IPS DF 6.9 (cell line): ENCODE data around the gene NPHS1.

ENCODE experiments used
- DNase-seq: peaks from one replicate; pipeline ENCODE4 v3.0.0-alpha.2; 2013; ENCODE audit warnings: low read depth, low spot score
- H3K27ac ChIP-seq: one replicate; pipeline ENCODE4 v1.5.1; 2013; ENCODE audit warnings: low read length, control low read depth
- H3K27me3 ChIP-seq: 2 replicates; pipeline ENCODE4 v1.6.1; 2013; ENCODE audit warnings: mild to moderate bottlenecking, low read length; ENCODE audit not compliant: control insufficient read depth, insufficient read depth
- H3K36me3 ChIP-seq: 2 replicates; pipeline ENCODE4 v1.6.1; 2013; ENCODE audit warnings: low read length; ENCODE audit not compliant: control insufficient read depth, insufficient read depth
- H3K4me1 ChIP-seq: 2 replicates; pipeline ENCODE4 v1.6.1; 2013; ENCODE audit warnings: low read length; ENCODE audit not compliant: control insufficient read depth, insufficient read depth
- H3K4me3 ChIP-seq: 2 replicates; pipeline ENCODE4 v1.5.1; 2013; ENCODE audit warnings: mild to moderate bottlenecking, low read length
- H3K9me3 ChIP-seq: 2 replicates; pipeline ENCODE4 v1.6.1; 2013; ENCODE audit warnings: low read length, inconsistent platforms; ENCODE audit not compliant: control insufficient read depth, insufficient read depth
- WGBS: extraction: QIAGEN DNeasy Blood & Tissue Kit; methylation state at CpG from one replicate; pipeline ENCODE4 v1.1.7; 2013; ENCODE audit warnings: mixed read lengths, missing lambda C conversion rate; ENCODE audit not compliant: insufficient read length, insufficient coverage; 5-methylcytosine and 5-hydroxymethylcytosine counted together

NPHS1 gene

DNA sequence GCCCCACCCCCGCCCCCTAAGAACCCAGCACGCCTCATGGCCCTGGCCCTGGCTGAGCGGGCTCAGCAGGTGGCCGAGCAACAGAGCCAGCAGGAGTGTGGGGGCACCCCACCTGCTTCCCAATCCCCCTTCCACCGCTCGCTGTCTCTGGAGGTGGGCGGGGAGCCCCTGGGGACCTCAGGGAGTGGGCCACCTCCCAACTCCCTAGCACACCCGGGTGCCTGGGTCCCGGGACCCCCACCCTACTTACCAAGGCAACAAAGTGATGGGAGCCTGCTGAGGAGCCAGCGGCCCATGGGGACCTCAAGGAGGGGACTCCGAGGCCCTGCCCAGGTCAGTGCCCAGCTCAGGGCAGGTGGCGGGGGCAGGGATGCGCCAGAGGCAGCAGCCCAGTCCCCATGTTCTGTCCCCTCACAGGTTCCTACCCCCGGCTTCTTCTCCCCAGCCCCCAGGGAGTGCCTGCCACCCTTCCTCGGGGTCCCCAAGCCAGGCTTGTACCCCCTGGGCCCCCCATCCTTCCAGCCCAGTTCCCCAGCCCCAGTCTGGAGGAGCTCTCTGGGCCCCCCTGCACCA is 65.0 kb downstream of the NPHS1 start:
- H3K4me1 ChIP-seq = peaks cover 5% of the 10 kb centered on the region; the same call in 1 of the 2 replicates
- no peak overlapping the region for H3K4me3 ChIP-seq
- no peak for DNase-seq
- H3K27me3 ChIP-seq = no peaks in the 10 kb centered on the region
- no peaks in the 10 kb centered on the region for H3K9me3 ChIP-seq
- no peaks in the 10 kb centered on the region; the same call in 1 of the 2 replicates for H3K36me3 ChIP-seq
- no peak overlapping the region for H3K27ac ChIP-seq
- WGBS = no CpG with 5 or more reads among the region's 15 CpGs

DNA sequence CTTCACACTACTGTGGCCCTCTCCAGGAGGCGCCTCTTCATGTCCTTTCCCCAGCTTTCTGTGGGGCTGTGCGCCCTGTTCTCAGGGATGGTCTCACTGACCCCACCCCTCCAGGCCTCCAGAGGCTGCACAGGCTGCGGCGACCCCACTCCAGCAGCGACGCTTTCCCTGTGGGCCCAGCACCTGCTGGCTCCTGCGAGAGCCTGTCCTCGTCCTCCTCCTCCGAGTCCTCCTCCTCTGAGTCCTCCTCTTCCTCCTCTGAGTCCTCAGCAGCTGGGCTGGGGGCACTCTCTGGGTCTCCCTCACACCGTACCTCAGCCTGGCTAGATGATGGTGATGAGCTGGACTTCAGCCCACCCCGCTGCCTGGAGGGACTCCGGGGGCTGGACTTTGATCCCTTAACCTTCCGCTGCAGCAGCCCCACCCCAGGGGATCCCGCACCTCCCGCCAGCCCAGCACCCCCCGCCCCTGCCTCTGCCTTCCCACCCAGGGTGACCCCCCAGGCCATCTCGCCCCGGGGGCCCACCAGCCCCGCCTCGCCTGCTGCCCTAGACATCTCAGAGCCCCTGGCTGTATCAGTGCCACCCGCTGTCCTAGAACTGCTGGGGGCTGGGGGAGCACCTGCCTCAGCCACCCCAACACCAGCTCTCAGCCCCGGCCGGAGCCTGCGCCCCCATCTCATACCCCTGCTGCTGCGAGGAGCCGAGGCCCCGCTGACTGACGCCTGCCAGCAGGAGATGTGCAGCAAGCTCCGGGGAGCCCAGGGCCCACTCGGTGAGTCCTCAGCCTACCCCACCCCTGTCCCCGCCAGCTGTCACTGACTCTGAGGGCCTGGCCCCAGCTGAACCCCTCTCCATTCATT is 65.8 kb downstream of the NPHS1 start:
- Histone ChIP-seq H3K4me3 (no peak overlapping the region), H3K27me3 (no peaks in the 10 kb centered on the region), H3K27ac (no peak overlapping the region), H3K36me3 (no peaks in the 10 kb centered on the region; the same call in 1 of the 2 replicates), H3K9me3 (no peaks in the 10 kb centered on the region), H3K4me1 (peaks cover 6% of the 10 kb centered on the region)
- no peak for DNase-seq
- WGBS = no CpG with 5 or more reads among the region's 31 CpGs

DNA sequence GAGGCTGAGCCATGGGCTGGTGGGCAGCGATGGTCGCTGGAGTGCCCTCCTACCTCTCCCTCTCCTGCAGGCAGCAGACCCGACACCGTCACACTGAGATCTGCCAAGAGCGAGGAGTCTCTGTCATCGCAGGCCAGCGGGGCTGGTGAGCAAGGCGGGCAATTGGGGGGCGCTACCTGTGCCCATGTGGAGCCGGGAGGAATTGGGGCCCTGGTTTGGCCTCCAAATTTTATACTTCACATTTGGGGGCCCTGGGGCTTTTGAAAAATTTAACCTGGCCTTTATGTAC is 67.0 kb downstream of the NPHS1 start:
- Histone ChIP-seq H3K9me3 (no peaks in the 10 kb centered on the region), H3K27me3 (no peaks in the 10 kb centered on the region), H3K4me3 (peak overlapping the region; percentile 43; the same call in 1 of the 2 replicates), H3K36me3 (no peaks in the 10 kb centered on the region; the same call in 1 of the 2 replicates), H3K4me1 (peaks cover 7% of the 10 kb centered on the region), H3K27ac (no peak overlapping the region)
- DNase-seq = no peak
- no CpG with 5 or more reads among the region's 10 CpGs for WGBS

DNA sequence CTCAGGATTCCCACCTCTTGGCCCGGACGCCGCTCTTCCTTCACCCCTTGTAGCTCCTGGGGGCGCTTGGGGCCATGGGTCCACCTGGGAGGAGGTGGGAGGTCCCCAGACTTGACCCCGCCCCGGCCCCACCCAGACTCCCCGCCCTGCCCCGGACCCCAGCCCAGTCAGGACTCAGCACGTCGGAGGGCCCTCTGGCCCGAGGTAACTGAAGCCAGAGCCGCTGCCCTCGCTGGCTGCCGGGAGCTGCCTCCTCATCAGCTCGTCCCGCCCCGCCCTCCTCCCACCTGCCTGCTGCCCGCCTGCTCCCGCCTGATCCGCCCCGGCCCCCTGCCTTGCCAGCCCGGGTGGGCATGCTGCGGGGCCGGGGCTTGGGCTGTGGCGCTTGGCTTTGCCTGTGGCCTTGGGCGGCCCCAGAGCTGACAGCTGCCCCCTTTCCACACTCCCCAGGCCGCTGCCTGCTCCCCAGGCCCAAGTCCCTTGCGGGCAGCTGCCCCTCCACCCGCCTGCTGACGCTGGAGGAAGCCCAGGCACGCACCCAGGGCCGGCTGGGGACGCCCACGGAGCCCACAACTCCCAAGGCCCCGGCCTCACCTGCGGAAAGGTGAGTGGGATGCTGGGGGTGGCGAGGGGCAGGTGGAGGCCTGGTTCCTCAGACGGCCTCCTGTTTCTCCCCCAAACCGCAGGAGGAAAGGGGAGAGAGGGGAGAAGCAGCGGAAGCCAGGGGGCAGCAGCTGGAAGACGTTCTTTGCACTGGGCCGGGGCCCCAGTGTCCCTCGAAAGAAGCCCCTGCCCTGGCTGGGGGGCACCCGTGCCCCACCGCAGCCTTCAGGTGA is 67.6 kb downstream of the NPHS1 start:
- no CpG with 5 or more reads among the region's 45 CpGs for WGBS
- Histone ChIP-seq H3K27me3 (no peaks in the 10 kb centered on the region), H3K9me3 (no peaks in the 10 kb centered on the region), H3K27ac (no peak overlapping the region), H3K4me3 (peak overlapping the region; percentile 43), H3K36me3 (no peaks in the 10 kb centered on the region; the same call in 1 of the 2 replicates), H3K4me1 (peaks cover 7% of the 10 kb centered on the region)
- no peak for DNase-seq

DNA sequence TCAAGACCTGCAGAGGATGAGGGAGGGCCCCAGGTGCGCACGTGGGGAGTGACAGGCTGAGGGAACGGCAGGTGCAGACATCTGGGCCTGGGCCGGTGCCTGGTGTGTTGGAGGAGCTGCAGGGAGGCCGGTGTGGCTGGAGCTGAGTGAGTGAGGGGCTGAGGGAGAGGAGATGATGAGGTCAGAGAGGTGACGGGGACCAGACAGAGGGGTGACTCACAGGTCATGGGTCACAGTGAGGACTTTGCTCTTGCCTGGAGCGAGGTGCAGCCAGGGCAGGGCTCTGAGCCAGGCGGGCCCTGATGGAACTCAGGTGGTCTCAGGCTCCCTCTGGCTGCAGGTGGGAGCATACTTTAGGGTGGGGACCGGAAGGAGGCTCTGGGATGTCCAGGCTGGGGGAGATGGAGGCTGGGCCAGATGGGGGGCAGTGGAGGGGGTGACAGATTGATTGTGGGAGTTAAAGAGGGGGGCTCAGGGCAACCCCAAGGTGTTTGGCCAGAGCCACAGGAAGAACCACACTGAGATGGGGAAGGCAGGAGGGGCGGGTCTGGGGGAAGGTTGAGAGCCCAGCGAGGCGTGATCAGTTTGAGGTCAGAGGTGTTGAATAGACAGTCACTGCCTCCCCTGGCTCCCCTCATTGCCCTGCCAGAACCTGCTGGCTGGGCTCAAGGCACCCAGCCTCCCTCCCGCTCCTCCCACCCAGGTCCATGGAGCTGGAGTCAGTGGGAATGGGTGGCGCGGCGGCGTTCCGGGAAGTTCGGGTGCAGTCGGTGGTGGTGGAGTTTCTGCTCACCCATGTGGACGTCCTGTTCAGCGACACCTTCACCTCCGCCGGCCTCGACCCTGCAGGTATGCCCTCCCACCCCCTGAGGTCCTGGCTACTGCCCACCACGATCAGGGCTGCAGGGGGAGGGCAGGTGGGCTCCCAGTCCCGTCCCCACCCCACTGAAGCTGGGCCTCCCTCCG is 68.6 kb downstream of the NPHS1 start:
- DNase-seq = no peak
- no peaks in the 10 kb centered on the region for H3K27me3 ChIP-seq
- H3K36me3 ChIP-seq = no peaks in the 10 kb centered on the region; the same call in 1 of the 2 replicates
- peak overlapping the region; percentile 26; the same call in 1 of the 2 replicates for H3K4me3 ChIP-seq
- H3K9me3 ChIP-seq = no peaks in the 10 kb centered on the region
- peaks cover 7% of the 10 kb centered on the region for H3K4me1 ChIP-seq
- no peak overlapping the region for H3K27ac ChIP-seq
- WGBS = no CpG with 5 or more reads among the region's 28 CpGs

DNA sequence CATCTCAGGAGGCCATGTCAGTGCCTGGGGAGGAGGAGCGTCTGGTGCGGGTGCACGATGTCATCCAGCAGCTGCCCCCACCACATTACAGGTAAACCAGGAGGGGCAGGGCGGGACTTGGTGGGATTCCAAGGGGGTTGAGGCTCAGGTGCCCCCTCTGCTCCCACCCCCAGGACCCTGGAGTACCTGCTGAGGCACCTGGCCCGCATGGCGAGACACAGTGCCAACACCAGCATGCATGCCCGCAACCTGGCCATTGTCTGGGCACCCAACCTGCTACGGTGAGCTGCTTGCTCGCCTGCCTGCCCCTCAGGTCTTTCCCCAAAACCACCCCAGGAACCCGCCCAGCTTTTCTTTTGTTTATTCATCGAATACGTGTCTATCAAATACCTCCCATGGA is 69.7 kb downstream of the NPHS1 start:
- no CpG with 5 or more reads among the region's 12 CpGs for WGBS
- Histone ChIP-seq H3K9me3 (no peaks in the 10 kb centered on the region), H3K27ac (no peak overlapping the region), H3K36me3 (no peaks in the 10 kb centered on the region; the same call in 1 of the 2 replicates), H3K27me3 (no peaks in the 10 kb centered on the region), H3K4me1 (peaks cover 7% of the 10 kb centered on the region), H3K4me3 (no peak overlapping the region)
- no peak for DNase-seq

DNA sequence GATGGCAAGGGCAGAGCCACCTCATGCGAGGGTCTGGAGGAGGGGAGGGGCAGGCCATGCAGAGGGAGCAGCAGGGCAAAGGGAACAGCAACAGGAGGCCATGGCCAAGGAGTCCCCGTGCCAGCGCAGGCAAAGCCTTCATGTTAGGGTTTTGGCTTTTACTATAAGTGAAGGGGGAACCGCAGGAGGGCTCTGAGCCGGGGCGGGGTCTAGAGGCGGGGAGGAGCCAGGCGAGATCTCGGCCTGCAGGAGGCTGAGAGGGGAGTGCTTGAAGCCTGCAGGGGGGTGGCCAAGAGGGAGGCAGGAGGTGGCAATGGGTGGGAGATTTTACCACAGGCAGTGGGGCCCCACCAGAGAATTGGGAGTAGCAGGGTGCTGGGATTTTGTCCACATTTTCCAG is 70.7 kb downstream of the NPHS1 start:
- WGBS = no CpG with 5 or more reads among the region's 9 CpGs
- DNase-seq = no peak

DNA sequence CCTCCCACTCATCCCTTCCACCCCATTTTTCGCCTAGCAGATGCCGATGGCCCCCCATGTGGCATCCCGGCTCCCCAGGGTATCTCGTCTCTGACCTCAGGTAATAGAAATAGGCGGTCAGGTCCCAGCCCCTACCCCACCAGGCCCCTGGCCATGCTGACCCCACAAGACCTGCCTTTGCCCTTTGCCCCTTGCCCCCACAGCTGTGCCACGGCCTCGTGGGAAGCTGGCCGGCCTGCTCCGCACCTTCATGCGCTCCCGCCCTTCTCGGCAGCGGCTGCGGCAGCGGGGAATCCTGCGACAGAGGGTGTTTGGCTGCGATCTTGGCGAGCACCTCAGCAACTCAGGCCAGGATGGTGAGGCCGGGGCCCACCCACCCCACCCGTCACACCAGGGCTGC is 71.6 kb downstream of the NPHS1 start:
- H3K4me3 ChIP-seq = no peak overlapping the region
- no peaks in the 10 kb centered on the region for H3K27me3 ChIP-seq
- WGBS = no CpG with 5 or more reads among the region's 20 CpGs
- no peaks in the 10 kb centered on the region; the same call in 1 of the 2 replicates for H3K36me3 ChIP-seq
- DNase-seq = no peak
- H3K27ac ChIP-seq = no peak overlapping the region
- peaks cover 11% of the 10 kb centered on the region for H3K4me1 ChIP-seq
- H3K9me3 ChIP-seq = no peaks in the 10 kb centered on the region

More for the DNA sequence above, 70.7 kb downstream of the NPHS1 start:
- Histone ChIP-seq H3K27me3 (no peaks in the 10 kb centered on the region), H3K36me3 (no peaks in the 10 kb centered on the region; the same call in 1 of the 2 replicates), H3K4me1 (peaks cover 10% of the 10 kb centered on the region), H3K4me3 (no peak overlapping the region), H3K27ac (no peak overlapping the region), H3K9me3 (no peaks in the 10 kb centered on the region)

DNA sequence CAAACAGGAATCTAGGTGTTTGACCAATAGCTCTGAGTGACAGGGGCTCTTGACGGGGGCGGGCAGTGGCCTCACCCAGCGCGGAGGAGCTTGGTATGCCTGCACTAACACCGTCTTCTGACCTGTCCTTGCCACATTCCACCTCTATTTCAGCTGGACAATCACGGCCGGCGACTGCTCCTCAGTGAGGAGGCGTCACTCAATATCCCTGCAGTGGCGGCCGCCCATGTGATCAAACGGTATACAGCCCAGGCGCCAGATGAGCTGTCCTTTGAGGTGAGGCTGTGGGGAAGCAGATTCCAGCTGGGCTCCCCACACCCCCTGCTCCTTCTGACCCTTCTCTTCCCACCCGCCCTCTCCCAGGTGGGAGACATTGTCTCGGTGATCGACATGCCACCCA is 72.2 kb downstream of the NPHS1 start:
- H3K27me3 ChIP-seq = no peaks in the 10 kb centered on the region
- WGBS = no CpG with 5 or more reads among the region's 16 CpGs
- H3K27ac ChIP-seq = no peak overlapping the region
- H3K9me3 ChIP-seq = no peaks in the 10 kb centered on the region
- H3K4me1 ChIP-seq = peaks cover 9% of the 10 kb centered on the region
- DNase-seq = no peak
- H3K4me3 ChIP-seq = no peak overlapping the region
- no peaks in the 10 kb centered on the region; the same call in 1 of the 2 replicates for H3K36me3 ChIP-seq
